ENCODE data around the gene FCGBP. TPM values are rescaled to one million over a fixed set of nuclear protein-coding genes. Genes with fewer than 3 reads are reported as not detected.
"Not testable (repeated sequence)": the region's sequence is repeated elsewhere in the genome, so short reads cannot be mapped to it uniquely, and the experiment has no call there.

The FCGBP gene
- 18.0 and 21.0 TPM in 2 replicates for total RNA-seq

DNA sequence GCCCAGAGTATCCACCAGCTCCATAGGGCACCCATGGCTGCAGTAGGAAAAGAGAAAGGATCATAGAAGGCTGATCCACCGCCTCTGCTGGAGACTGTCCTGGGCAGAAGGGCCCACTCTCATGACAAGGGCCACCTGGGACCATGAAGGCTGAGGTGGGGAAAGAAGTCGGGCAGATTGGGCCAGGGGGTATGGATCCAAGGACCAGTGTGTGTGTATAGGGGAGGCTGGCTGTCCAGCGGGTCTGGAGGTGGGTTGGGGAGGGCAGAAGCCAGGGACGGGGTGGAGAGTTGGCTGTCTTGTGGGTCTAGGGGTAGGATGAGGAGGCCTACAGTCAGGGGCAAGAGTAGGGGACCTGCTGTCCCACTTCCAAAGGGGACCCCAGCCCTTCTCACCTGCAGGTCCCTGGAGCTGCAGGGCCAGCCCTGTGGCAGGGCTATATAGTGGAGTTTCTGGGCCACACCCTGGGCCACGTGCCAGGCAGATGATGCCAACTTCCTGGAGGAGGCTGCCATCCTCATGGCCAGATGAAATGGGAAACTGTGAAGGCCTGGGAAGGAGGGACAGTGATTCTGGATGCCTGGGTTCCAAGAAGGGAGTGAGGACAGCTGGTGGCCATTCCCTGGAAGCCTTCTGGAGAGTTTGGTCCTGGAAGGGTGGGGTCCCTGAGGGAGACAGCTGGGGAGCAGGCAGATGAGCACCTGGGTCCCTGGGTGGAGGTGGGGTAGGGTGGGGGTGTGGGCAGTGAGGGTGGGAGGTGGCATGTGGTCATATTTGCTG lies at the start of gene FCGBP:
Gene FCGBP, minus strand, starts transcription at position 51 of the 780 bp plus-strand sequence.
- intact Hi-C loops (cut with micrococcal nuclease), result no loop called here

DNA sequence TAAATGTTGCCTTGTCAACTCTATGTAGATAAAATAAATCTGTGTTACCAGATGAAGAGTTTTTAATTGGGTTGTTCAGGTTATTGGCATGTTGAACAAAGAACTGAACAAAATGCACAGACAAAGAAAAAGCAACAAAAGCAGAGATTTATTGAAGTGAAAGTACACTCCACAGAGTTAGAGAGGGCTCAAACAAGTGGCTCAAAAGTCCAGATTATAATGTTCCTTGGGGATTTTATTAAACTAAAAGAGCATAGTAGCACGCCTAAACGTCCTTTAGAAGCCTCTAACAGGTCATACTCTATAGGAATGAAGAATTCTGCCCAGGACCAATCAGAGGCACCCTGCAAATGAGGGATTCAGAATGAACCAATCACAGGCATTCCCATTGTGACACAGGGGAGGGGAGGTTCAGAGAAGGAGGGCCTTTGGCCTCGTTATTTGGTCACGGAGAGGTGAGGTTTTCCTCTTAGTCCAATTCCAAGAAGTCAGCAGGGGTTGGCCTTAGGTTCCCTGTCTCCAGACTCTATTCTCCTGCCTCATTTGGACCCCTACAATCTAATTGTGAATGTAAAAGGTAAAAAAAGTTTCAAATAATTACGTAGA lies 49.4 kb upstream of the FCGBP start:
- intact Hi-C loops (cut with micrococcal nuclease), result no loop called here

DNA sequence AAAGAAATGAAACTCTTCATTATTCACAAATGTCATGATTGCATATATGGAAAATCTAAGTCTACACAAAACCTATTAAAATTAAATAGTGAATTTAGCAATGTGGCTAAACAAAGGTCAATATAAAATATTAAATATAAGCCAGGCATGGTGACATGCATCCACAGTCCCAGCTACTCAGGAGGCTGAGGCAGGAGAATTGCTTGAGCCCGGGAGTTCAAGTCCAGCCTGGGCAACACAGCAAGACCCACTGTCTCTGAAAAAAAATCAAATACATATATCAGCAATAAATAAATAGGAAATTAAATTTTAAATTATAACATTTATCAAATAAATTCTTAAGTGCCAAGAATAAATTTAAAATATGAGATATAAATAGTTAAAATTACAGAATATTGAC lies 48.4 kb upstream of the FCGBP start:
- intact Hi-C loops (cut with micrococcal nuclease), result no loop called here

DNA sequence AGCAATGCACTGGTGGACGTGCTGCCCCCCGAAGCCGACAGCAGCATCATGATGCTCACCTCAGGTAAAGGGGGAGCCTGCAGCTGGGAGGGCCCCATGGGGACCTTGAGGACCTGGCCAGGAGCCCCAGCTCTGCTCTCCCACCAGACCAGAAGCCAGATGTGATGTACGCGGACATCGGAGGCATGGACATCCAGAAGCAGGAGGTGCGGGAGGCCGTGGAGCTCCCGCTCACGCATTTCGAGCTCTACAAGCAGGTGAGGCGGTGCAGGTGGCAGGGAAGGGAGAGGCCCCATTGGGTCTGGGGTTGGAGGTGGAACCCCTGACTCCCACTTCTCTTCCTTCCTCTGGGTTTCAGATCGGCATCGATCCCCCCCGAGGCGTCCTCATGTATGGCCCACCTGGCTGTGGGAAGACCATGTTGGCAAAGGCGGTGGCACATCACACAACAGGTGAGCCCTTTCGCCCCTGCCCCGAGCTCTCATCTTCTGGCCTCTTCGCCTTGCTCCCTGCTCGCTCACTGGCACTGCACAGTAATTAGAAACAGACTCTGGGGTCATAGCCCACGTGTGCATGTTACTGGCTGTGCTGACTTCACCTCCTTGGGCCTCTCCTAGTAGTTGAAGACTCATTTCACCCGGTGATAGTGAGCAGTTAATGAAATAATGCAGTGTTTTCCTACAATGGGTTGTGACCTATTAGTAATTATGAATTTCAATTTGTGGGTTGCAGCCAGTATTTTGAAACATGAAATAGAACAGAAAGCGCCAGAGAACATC lies 40.1 kb upstream of the FCGBP start:
- intact Hi-C loops (cut with micrococcal nuclease), result loop anchor here (5.0 kb wide), 1 partner anchor 248 kb away; no protein-coding TSS in a partner anchor

DNA sequence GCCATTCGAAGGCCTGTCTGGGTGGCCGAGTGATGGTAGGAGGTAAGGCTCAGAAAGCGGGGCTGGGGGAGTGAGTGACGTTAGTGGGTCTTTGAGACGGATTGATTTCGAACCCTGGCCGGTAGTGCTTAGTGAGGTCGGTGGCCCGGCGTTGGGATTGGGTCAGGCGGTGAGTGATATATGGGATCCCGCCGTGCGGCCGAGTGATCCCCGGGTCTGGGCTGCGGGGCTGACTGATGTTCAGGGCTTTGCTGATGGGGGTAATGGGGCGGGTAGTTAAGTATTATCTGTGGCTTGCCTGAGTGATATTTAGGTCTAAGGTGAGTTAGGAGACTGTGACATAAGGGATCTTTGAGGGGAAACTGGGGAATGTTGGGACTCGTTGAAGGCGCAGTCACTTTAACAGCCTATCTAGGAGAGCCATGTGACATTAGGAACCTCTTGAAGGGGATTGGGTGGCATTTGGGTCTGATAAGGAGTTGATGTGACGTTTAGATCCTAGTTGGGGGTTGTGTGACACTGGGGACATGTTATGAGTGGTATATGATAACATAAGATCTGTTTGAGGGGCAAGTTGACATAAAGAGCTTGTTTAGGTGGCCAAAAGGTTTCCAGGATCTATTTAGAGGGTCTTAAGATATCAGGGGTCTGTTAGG lies 37.1 kb upstream of the FCGBP start:
- intact Hi-C loops (cut with micrococcal nuclease), result loop anchor here (1.0 to 5.0 kb wide), 12 partner anchors 25 to 314 kb away; partner anchors contain the start of genes AKT2, FBL, MAP3K10 and ZNF780A

DNA sequence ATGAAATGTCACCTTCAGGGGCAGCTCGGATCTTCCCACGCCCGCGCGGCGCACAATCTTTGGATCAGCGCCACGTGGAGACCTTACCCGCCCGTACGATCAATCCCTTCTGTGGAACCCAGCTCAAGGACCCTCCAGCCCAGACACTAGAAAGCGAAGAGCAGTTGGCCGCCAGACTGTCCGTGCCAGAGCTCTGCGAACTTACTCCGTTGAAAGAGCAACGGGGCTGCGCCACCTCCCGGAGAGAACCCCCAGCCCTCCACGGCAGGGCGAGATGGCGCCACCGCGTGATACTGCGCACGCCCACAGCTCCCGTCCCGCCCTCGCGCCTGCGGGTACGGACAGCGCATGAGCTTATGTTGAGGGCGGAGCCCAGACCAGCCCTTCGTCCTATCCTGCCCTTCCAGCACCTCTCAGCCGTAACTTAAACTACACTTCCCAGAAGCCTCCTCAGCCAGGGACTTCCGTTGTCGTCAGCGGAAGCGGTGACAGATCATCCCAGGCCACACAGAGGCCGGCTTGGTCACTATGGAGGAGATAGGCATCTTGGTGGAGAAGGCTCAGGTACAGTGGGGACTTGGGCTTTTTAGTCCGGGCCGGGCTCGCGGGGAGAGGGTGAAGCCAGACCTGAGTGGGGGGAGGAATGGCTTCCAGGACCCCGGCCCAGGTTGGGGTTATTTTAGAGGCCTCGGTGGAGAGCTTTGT lies 36.4 kb upstream of the FCGBP start, which contains the start of gene PSMC4:
Gene PSMC4, plus strand, starts transcription at position 491 of the 705 bp plus-strand sequence. Its CDS starts 38 bp downstream, at position 529.
- intact Hi-C loops (cut with micrococcal nuclease), result loop anchor here (1.0 to 5.0 kb wide), 16 partner anchors 12 to 314 kb away; partner anchors contain the start of genes AKT2, FBL, MAP3K10 and ZNF780A

DNA sequence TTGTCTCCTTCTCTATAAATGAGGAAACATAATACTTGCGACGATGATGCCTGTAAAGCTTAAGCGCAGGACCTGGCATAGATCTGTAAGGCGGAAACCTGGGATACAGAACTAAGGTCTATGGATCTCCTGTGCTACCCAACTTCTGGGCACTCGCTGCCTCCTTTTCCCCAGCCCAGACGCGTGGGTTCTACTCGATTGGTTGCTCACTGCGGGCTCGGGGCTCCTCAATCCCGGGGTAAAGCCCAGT lies 35.9 kb upstream of the FCGBP start:
- intact Hi-C loops (cut with micrococcal nuclease), result loop anchor here (1.0 to 5.0 kb wide), 8 partner anchors 11 to 294 kb away; no protein-coding TSS in a partner anchor

DNA sequence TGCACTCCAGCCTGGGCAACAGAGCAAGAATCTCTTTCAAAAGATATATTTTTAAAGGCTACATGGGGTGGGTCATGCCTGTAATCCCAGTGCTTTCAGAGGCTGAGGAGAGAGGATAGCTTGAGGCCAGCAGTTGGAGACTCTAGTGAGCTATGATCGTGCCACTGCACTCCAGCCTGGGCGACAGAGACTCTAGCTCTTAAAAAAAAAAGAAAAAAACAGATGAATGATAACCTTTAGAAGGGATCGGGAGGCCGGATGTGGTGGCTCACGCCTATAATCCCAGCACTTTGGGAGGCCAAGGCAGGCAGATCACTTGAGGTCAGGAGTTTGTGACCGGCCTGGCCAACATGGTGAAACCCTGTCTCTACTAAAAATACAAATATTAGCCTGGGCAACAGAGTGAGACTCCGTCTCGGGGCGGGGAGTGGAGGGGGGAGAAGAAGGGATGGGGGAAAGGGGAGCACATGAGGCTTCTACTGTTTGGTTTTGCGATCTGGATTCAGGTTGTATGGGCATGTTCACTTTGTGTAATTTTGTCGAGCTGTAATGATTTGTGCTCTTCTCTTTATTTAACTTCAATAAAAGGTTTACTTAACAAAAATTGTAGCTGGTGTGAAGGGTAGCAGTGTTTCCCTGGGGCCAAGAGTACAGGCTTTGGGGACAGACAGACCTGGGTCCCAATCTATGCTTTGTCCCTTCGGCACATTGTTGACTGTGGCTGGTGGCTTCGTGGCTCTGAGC lies 35.4 kb upstream of the FCGBP start:
- intact Hi-C loops (cut with micrococcal nuclease), result loop anchor here (1.0 to 5.0 kb wide), 8 partner anchors 11 to 293 kb away; no protein-coding TSS in a partner anchor

DNA sequence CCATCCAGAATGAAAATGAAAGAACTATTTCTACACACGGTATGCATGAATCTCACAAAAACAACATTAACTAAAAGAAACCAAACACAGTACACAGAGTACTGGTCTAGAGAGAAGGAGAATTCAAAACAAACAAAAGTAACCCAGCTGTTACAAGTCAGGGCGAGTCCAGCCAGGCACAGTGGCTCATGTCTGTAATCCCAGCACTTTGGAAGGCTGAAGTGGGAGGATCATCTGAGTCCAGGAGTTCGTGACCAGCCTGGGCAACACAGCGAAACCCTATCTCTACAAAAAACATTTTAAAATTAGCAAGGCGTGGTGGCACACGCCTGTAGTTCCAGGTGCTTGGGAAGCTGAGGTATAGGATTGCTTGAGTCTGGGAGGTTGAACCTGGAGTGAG lies 34.8 kb upstream of the FCGBP start:
- intact Hi-C loops (cut with micrococcal nuclease), result no loop called here

DNA sequence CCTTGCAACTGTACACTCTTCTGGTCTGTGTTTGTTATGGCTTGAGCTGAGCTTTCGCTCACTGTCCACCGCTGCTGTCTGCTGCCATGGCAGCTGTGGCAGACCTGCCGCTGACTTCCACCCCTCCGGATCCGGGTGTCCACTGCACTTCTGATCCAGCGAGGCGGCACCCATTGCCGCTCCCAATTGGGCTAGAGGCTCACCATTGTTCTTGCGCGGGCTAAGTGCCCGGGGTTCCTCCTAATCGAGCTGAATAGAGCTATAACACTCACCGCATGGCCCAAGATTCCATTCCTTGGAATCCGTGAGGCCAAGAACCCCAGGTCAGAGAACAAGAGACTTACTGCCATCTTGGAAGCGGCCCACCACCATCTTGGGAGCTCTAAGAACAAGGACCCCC lies 34.4 kb upstream of the FCGBP start:
- intact Hi-C loops (cut with micrococcal nuclease), result no loop called here

DNA sequence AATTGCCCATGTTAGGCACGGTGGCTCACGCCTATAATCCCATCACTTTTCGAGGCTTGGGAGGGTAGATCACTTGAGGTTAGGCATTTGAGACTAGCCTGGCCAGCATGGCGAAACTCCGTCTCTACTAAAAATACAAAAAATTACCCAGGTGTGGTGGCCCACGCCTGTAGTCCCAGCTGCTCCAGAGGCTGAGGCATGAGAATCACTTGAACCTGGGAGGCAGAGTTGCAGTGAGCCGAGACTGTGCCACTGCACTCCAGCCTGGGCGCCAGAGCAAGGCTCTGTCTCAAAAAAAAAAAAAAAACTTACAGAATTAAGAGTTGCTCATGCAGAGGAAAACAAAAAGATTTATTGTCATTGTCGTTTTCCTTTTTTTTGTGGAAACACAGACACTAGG lies 33.1 kb upstream of the FCGBP start:
- intact Hi-C loops (cut with micrococcal nuclease), result no loop called here

DNA sequence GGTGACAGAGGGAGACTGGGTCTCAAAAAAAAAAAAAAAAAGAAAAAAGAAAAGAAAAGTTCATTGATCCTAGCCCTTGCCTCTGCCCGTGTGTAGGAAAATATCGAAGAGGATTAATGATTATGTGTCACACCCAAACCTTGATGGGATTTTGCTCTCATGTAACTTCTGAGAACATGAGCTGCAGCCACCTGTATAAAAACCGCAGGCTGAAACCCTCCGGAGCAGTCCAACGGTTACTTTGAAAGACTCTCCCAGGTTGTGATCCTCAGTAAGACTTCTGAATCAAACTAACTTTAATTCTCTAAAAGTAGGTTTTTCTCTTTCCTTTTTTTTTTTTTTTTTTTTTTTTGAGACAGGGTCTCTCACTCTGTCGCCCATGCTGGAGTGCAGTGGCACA lies 32.2 kb upstream of the FCGBP start:
- intact Hi-C loops (cut with micrococcal nuclease), result no loop called here

DNA sequence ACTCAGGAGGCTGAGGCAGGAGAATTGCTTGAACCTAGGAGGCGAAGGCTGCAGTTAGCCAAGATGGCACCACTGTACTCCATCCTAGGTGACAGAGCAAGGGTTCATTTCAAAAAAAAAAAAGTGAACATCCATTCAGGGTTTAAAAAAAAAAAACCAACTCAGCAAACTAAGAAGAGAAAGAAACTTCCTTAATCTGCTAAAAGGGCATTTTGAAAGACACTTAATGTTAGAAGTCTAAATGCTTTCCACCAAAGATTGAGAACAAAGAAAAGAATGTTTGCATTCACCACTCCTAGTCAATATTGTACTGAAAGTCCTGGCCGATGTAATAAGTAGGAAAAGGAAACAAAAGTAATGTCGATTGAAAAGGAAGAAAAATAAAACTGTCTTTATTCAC lies 29.5 kb upstream of the FCGBP start:
- intact Hi-C loops (cut with micrococcal nuclease), result no loop called here

DNA sequence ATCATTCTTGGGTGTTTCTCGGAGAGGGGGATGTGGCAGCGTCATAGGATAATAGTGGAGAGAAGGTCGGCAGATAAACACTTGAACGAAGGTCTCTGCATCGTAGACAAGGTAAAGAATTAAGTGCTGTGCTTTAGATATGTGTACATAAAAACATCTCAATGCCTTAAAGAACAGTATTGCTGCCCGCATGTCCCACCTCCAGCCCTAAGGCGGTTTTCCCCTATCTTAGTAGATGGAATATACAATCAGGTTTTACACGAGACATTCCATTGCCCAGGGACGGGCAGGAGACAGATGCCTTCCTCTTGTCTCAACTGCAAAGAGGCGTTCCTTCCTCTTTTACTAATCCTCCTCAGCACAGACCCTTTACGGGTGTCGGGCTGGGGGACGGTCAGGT lies 25.0 kb upstream of the FCGBP start:
- intact Hi-C loops (cut with micrococcal nuclease), result loop anchor here (1.0 kb wide), 1 partner anchor 11 kb away; no protein-coding TSS in a partner anchor

DNA sequence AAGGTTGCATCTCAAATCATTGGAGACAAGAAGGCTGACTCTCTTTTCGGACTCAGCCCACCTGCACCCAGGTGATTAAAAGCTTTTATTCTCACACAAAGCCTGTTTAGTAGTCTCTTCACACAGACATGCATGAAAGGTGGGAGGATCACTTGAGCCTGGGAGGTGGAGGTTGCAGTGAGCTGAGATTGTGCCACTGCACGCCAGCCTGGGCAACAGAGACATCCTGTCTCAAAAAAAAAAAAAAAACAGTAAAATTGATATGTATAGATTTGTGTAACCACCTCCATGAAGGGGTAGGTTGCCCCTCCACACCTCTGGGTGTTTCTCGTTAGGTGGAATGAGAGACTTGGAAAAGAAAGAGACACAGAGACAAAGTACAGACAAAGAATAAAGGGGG lies 24.5 kb upstream of the FCGBP start:
- intact Hi-C loops (cut with micrococcal nuclease), result loop anchor here (1.0 kb wide), 1 partner anchor 11 kb away; no protein-coding TSS in a partner anchor

DNA sequence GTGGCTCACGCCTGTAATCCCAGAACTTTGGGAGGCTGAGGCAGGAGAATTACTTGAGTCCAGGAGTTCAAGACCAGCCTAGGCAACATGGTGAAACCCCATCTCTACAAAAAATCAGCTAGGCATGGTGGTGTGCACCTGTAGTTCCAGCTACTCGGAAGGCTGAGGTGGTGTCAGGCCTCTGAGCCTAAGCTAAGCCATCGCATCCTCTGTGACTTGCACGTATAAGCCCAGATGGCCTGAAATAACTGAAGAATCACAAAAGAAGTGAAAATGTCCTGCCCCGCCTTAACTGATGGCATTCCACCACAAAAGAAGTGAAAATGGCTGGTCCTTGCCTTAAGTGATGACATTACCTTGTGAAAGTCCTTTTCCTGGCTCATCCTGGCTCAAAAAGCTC lies 23.5 kb upstream of the FCGBP start:
- intact Hi-C loops (cut with micrococcal nuclease), result not testable (repeated sequence)

DNA sequence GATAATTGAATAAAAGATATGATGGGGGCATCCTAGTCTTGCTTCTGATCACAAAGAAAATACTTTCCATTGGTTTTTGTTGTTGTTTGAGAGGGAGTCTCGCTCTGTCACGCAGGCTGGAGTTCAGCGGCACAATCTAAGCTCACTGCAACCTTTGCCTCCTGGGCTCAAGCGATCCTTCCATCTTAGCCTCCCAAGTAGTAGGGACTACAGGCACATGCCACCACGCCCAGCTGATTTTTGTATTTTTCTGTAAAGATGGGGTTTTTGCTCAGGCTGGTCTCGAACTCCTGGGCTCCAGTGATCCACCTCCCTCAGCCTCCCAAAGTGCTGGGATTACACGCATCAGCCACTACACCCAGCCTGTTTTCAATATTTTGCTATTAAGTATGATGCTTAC lies 19.5 kb upstream of the FCGBP start:
- intact Hi-C loops (cut with micrococcal nuclease), result loop anchor here (1.0 to 2.0 kb wide), 3 partner anchors 10 to 17 kb away; no protein-coding TSS in a partner anchor

DNA sequence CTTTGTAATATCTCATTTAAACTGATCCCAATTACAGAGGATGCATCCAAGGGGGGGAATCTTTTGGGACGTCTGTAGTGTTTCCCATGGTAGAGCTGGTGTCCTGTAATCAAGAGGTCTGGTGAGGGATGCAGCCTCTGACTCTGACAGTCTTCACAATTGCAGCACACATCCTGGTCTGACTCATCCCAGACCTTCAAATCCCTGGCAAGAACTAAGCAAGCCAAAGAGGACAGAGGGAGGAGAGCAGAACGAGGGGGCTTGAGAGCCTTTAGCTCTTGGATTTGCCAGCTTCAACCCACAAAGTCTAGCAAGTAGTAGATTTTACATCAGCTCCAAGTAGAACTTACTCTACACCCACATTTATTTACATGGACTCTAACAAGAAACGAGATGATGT lies 17.3 kb upstream of the FCGBP start:
- intact Hi-C loops (cut with micrococcal nuclease), result loop anchor here (2.0 kb wide), 1 partner anchor 15 kb away; no protein-coding TSS in a partner anchor

DNA sequence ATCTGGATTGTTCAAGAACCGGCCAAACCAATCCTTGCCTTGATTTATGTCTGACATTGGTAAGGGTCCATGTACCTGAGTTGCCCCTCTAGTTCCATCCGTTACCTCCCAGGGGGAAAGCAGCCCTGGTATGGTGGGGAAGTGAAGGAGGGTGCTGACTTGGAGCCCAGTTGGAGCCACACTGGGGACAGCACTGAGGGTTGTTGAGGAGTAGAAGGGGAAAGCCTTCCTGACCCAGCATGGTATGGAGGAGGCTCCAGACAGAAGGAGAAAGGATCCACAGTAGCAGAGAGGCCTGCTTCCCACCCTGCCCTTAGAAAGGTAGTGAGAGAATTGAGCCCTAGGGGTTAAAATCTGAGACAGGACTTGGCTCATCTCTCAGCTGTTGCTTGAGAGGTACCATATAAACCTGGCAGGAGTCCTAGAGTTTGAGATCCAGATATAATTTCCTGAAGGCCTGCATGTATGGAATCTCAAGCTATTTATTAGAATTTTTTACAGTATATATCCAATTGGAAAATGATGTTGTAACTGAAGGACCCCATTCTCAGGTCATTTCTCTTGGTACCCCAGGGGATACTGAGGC lies 16.7 kb upstream of the FCGBP start:
- intact Hi-C loops (cut with micrococcal nuclease), result no loop called here
